Raji (cell line): ENCODE measurements around the gene NDUFS3.
A peak's percentile ranks its signal among the peaks of the same experiment; 100 is the strongest.

ENCODE experiments used
- POLR2A ChIP-seq: IDR thresholded peaks from 2 replicates; pipeline ENCODE4 v1.6.1; 2011; ENCODE audit warnings: low read depth, low read length, control low read depth; ENCODE audit not compliant: insufficient read depth

The NDUFS3 gene

GRCh38 chr11:47578524-47579494, at the start of gene NDUFS3, which contains the start of gene KBTBD4:
Gene NDUFS3, plus strand, starts transcription at chr11:47579074. Its CDS starts 18 bp downstream, at chr11:47579092.
Gene KBTBD4, minus strand, starts transcription at chr11:47578970. Its CDS starts 19 bp downstream, at chr11:47578951.
- TF ChIP-seq POLR2A, result peak; percentile 91

- TF ChIP-seq POLR2A, result no peak
Observed at GRCh38 chr11:47529951-47530350, 48.9 kb upstream of the NDUFS3 start.

GRCh38 chr11:47531666-47532065, 47.2 kb upstream of the NDUFS3 start:
- TF ChIP-seq POLR2A, result no peak

- no peak for TF ChIP-seq POLR2A
Observed at GRCh38 chr11:47532597-47533213, 46.2 kb upstream of the NDUFS3 start.

GRCh38 chr11:47533690-47534151, 45.2 kb upstream of the NDUFS3 start:
- TF ChIP-seq POLR2A, result no peak

GRCh38 chr11:47534704-47535251, 44.1 kb upstream of the NDUFS3 start:
- no peak for TF ChIP-seq POLR2A

- no peak for TF ChIP-seq POLR2A
Observed at GRCh38 chr11:47536915-47537314, 42.0 kb upstream of the NDUFS3 start.

GRCh38 chr11:47538741-47539565, 39.9 kb upstream of the NDUFS3 start:
- no peak for TF ChIP-seq POLR2A

- TF ChIP-seq POLR2A, result no peak
Observed at GRCh38 chr11:47539681-47540039, 39.2 kb upstream of the NDUFS3 start.

- no peak for TF ChIP-seq POLR2A
Observed at GRCh38 chr11:47541070-47541469, 37.8 kb upstream of the NDUFS3 start.

- no peak for TF ChIP-seq POLR2A
Observed at GRCh38 chr11:47545298-47545697, 33.6 kb upstream of the NDUFS3 start.

- TF ChIP-seq POLR2A, result no peak
Observed at GRCh38 chr11:47550288-47551047, 28.4 kb upstream of the NDUFS3 start.

- TF ChIP-seq POLR2A, result no peak
Observed at GRCh38 chr11:47551086-47551485, 27.8 kb upstream of the NDUFS3 start.

- TF ChIP-seq POLR2A, result 0 out of 2 replicates have a peak, but pooled peaks have one; percentile 5
Observed at GRCh38 chr11:47552056-47552565, 26.8 kb upstream of the NDUFS3 start.
